ENCODE results near the gene KIF3C.
"Not testable (repeated sequence)": the region's sequence is repeated elsewhere in the genome, so short reads cannot be mapped to it uniquely, and the experiment has no call there.

Gene KIF3C

DNA sequence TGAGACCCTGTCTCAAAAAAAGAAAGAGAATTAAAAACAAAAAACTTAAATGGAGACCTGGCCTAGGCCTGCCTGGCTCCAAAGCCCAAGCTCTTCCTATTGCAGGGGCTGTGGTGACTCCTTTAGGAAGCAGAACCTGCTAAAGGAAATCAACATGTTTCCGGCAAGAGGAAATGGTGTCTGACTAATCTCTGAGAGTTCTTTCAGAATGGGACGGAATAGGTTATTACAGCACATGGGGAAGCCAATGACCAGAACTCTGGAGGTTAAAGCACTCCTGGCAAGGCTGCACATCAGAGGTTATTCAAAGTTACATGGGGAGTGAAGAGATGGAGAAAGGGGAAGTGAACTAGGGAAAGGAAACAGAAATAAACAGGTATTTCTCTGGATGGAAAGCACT is 21.4 kb downstream of the KIF3C start:
- no peak for DNase-seq
- Histone ChIP-seq H3K4me3 (ENCODE audit: low read depth, low read length) (no peak overlapping the region), H3K4me1 (peaks cover 4% of the 10 kb centered on the region; the same call in 1 of the 2 replicates), H3K9me3 (no peaks in the 10 kb centered on the region), H3K27me3 (no peaks in the 10 kb centered on the region), H3K36me3 (no peaks in the 10 kb centered on the region)
- no peak for TF ChIP-seq CTCF (IDR thresholded peaks at IDR 0.05; ENCODE audit: low read depth, low read length)

DNA sequence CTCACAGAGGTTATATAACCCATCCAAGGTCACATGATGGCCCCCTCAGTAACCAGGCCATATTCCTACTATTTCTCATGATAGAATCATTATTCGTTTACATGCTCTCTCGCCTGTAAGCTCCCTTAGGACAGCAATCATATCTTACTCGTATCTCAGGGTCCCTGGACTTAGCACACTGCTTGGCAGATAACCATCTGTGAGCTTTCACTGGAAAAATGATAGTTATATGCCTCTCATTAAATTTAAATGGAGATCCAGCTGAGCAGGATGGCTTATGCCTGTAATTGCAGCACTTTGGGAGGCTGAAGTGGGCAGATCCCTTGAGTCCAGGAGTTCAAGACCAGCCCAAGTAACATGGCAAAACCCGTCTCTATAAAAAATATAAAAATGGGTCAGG is 21.9 kb downstream of the KIF3C start:
- Histone ChIP-seq H3K36me3 (no peaks in the 10 kb centered on the region), H3K27me3 (no peaks in the 10 kb centered on the region)
- no peak for TF ChIP-seq CTCF (IDR thresholded peaks at IDR 0.05; ENCODE audit: low read depth, low read length)

GRCh38 chr2:25958611-25959010 is 23.7 kb downstream of the KIF3C start:
- not testable (repeated sequence) for H3K4me3 ChIP-seq (ENCODE audit: low read depth, low read length); H3K36me3 ChIP-seq; DNase-seq; H3K9me3 ChIP-seq; H3K4me1 ChIP-seq; H3K27me3 ChIP-seq

More for the DNA sequence above, 21.9 kb downstream of the KIF3C start:
- no peaks in the 10 kb centered on the region for H3K9me3 ChIP-seq
- no peak overlapping the region for H3K4me3 ChIP-seq (ENCODE audit: low read depth, low read length)
- DNase-seq = no peak
- H3K4me1 ChIP-seq = peaks cover 4% of the 10 kb centered on the region; the same call in 1 of the 2 replicates

- no peaks in the 10 kb centered on the region for H3K9me3 ChIP-seq
- no peaks in the 10 kb centered on the region; the same call in 1 of the 2 replicates for H3K4me1 ChIP-seq
- H3K27me3 ChIP-seq = no peaks in the 10 kb centered on the region
- no peaks in the 10 kb centered on the region for H3K36me3 ChIP-seq
- TF ChIP-seq CTCF (IDR thresholded peaks at IDR 0.05; ENCODE audit: low read depth, low read length) = no peak
- no peak for DNase-seq
- no peak overlapping the region for H3K4me3 ChIP-seq (ENCODE audit: low read depth, low read length)
Measured at GRCh38 chr2:25957743-25958142, 24.6 kb downstream of the KIF3C start.

DNA sequence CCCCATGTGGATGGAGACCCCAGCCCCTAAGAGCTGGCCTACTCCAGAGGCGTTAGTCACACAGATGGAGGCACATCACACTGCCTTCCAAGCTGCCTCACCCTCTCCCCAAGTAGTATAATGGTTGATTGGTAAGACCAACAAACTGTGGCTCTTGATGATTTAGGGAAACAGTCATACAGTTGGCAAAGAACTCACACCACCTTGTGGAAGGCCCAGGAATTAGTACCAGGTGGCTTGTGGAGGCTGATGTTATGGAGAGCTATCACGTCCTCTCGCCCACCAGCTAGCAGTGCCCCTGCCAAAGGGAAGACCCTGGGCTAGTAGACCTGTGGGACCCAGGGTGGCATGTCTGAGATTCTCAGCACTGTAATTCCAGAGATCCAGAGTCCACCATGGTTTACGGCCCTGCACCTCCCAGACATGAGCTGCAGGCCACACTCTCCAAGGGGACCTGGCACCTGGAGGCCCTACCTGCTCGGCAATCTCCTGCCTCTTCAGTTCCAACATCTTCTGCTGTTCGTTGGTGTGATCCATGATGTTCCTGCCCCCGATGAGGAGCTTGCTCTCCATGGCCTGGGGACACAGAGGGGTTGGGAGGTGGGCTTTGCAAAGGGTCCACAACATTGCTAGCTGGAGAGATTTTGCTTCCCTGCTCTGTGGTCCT is 26.3 kb downstream of the KIF3C start:
- H3K4me3 ChIP-seq (ENCODE audit: low read depth, low read length) = no peak overlapping the region

DNA sequence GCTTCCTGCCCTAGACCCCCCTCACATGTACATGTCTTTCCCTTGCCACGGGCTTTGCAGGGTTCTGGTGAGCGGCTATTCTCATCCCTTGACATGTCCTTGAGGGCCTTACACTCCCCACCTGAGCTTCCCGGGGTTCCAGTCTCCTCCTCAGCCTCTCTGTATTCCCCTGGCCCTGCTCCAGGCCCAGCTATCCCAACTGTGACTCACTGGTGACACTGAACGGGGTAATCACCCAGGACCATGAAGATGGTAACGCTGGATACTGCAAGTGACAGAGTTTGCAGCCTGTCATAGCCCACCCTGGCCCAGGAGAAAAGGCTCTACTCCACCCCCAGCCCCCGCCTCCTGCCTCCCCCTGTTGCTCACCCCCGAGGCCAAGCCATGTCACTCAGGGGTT is 27.3 kb downstream of the KIF3C start:
- Histone ChIP-seq H3K27me3 (no peaks in the 10 kb centered on the region), H3K36me3 (no peaks in the 10 kb centered on the region), H3K9me3 (no peaks in the 10 kb centered on the region), H3K4me1 (no peaks in the 10 kb centered on the region), H3K4me3 (ENCODE audit: low read depth, low read length) (no peak overlapping the region)
- no peak for TF ChIP-seq CTCF (IDR thresholded peaks at IDR 0.05; ENCODE audit: low read depth, low read length)
- no peak for DNase-seq

More for the DNA sequence above, 26.3 kb downstream of the KIF3C start:
- no peak for DNase-seq
- no peaks in the 10 kb centered on the region for H3K9me3 ChIP-seq
- no peaks in the 10 kb centered on the region for H3K4me1 ChIP-seq
- TF ChIP-seq CTCF (IDR thresholded peaks at IDR 0.05; ENCODE audit: low read depth, low read length) = peak; percentile 28; the same call in 1 of the 2 replicates
- H3K27me3 ChIP-seq = no peaks in the 10 kb centered on the region
- H3K36me3 ChIP-seq = no peaks in the 10 kb centered on the region

All from BE2C (cell line).